Loucy (cell line): Measurements from ENCODE around the gene BLNK.

Experiments used
- CTCF ChIP-seq: fragments of 200-600 bp; sonication (generic); conservative IDR thresholded peaks from 2 replicates; pipeline ENCODE4 v1.5.1; 2014; ENCODE audit warnings: mild to moderate bottlenecking, antibody characterized with exemption, low read length
- EZH2phosphoT487 ChIP-seq: fragments of 200-600 bp; IDR thresholded peaks from 2 replicates; pipeline ENCODE4 v1.6.1; 2018; ENCODE audit warnings: antibody characterized with exemption, mild to moderate bottlenecking, moderate library complexity, borderline replicate concordance

- no peak for TF ChIP-seq CTCF
- no peak for TF ChIP-seq EZH2phosphoT487
Observed at GRCh38 chr10:96311180-96311715, 39.9 kb upstream of the BLNK start.
